Calu3 (cell line): Measurements from ENCODE around the gene PLCG2. TPM values are rescaled to one million over a fixed set of nuclear protein-coding genes. Genes with fewer than 3 reads are reported as not detected.
"Not testable (repeated sequence)": the region's sequence is repeated elsewhere in the genome, so short reads cannot be mapped to it uniquely, and the experiment has no call there.

ENCODE experiments used
- BruUV-seq: library from RNA; stranded (reverse); fragments of 400-500 nt; replicated peaks from 2 replicates; lab custom pipeline; 2021; lab: Mats Ljungman, UMichigan
- CTCF ChIA-PET: fragments of 300-600 bp; sonication (Branson Sonifier 250); formaldehyde crosslinking; loops from one replicate; lab custom pipeline; 2022; ENCODE audit warnings: antibody characterized with exemption; lab: Charles Lee
- DNase-seq: peaks from one replicate; pipeline ENCODE4 v3.0.0; 2022
- H3K27ac Mint-ChIP-seq: one replicate; pipeline ENCODE4 v1.8.0; 2022; ENCODE audit warnings: mixed read lengths; ENCODE audit not compliant: unreplicated experiment
- H3K27me3 Mint-ChIP-seq: one replicate; pipeline ENCODE4 v1.8.0; 2022; ENCODE audit warnings: mixed read lengths; ENCODE audit not compliant: unreplicated experiment
- H3K36me3 Mint-ChIP-seq: one replicate; pipeline ENCODE4 v1.8.0; 2022; ENCODE audit warnings: mild to moderate bottlenecking, moderate library complexity, mixed read lengths; ENCODE audit not compliant: insufficient read depth, unreplicated experiment
- H3K4me1 Mint-ChIP-seq: one replicate; pipeline ENCODE4 v1.8.0; 2022; ENCODE audit warnings: mild to moderate bottlenecking, low read depth, mixed read lengths; ENCODE audit not compliant: unreplicated experiment
- H3K4me3 Mint-ChIP-seq: one replicate; pipeline ENCODE4 v1.8.0; 2022; ENCODE audit warnings: mild to moderate bottlenecking, low read depth, moderate library complexity, mixed read lengths; ENCODE audit not compliant: unreplicated experiment
- H3K9me3 Mint-ChIP-seq: one replicate; pipeline ENCODE4 v1.8.0; 2022; ENCODE audit warnings: low read depth, mixed read lengths; ENCODE audit not compliant: unreplicated experiment
- intact Hi-C: fragments of 100-400 bp; cut with micrococcal nuclease; formaldehyde crosslinking; loops from one replicate; pipeline ENCODE4 v1.10.0; 2022; ENCODE audit not compliant: unreplicated experiment
- total RNA-seq: library from RNA; stranded (reverse); gene quantifications from 2 replicates; pipeline ENCODE4 v1.2.3, GENCODE V29; 2022
- TF ChIP-seq, protein P1 (sequence below): fragments of 200-600 bp; IDR thresholded peaks from one replicate; pipeline ENCODE4 v1.8.0; 2022; ENCODE audit warnings: antibody characterized with exemption; ENCODE audit not compliant: unreplicated experiment

The PLCG2 gene
- total RNA-seq, 1 experiment from 2014 or later: 3.4 TPM

GRCh38 chr16:81755915-81756614, 23.0 kb upstream of the PLCG2 start:
- H3K27ac Mint-ChIP-seq: no peak overlapping the region
- TF ChIP-seq, protein P1, sequence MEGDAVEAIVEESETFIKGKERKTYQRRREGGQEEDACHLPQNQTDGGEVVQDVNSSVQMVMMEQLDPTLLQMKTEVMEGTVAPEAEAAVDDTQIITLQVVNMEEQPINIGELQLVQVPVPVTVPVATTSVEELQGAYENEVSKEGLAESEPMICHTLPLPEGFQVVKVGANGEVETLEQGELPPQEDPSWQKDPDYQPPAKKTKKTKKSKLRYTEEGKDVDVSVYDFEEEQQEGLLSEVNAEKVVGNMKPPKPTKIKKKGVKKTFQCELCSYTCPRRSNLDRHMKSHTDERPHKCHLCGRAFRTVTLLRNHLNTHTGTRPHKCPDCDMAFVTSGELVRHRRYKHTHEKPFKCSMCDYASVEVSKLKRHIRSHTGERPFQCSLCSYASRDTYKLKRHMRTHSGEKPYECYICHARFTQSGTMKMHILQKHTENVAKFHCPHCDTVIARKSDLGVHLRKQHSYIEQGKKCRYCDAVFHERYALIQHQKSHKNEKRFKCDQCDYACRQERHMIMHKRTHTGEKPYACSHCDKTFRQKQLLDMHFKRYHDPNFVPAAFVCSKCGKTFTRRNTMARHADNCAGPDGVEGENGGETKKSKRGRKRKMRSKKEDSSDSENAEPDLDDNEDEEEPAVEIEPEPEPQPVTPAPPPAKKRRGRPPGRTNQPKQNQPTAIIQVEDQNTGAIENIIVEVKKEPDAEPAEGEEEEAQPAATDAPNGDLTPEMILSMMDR: no peak
- no peak for DNase-seq
- no TSS peak for BruUV-seq
- no peak overlapping the region for H3K4me3 Mint-ChIP-seq
- intact Hi-C loops: no loop called here
- no peaks in the 10 kb centered on the region for H3K27me3 Mint-ChIP-seq
- CTCF ChIA-PET: interaction anchor here (0.6 to 1.3 kb wide), 3 partner anchors 12 to 709 kb away, joined by 3 to 7 read pairs (median 3); no protein-coding TSS in a partner anchor
- H3K9me3 Mint-ChIP-seq: no peaks in the 10 kb centered on the region
- H3K4me1 Mint-ChIP-seq: peaks cover 22% of the 10 kb centered on the region
- H3K36me3 Mint-ChIP-seq: peaks cover 8% of the 10 kb centered on the region

DNA sequence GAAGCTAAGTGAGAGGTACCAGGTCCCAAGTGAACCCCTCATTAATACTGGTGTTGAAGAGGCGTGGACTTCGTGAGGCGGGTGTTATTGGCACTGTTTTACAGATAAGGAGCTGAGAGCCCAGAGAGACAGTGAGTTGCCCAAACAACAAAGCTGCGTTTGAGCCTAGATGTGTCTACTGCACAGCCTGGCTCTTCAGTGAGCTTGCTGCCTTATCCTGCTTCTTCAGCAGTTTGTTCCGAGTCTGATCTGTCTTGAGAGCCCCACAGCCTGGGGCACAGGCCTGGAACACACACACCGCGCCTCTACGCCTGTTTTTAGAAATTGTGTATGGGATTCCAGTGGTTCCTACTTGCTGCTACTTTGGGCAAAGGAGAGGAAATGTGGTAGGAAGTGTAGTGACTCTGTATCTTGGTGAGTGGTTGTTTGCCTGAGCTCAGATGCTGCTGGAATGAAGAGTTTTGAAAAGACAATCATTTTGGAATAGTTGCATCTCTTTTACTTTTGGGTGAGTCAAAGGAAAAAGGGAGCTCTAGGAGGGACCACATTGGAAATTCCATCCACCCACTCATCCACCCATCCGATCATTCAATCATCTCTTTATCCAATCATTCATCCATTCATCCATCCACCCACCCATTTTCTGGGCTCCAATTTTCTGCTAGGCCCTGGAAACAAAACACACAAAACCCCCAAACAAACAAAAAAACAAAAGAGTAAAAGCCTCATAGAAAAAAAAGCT, 22.3 kb upstream of the PLCG2 start:
- Mint-ChIP-seq H3K27me3 (no peaks in the 10 kb centered on the region), H3K4me3 (no peak overlapping the region), H3K4me1 (peaks cover 22% of the 10 kb centered on the region), H3K36me3 (peaks cover 8% of the 10 kb centered on the region), H3K27ac (no peak overlapping the region), H3K9me3 (no peaks in the 10 kb centered on the region)
- intact Hi-C loops: no loop called here
- CTCF ChIA-PET: interaction anchor here (0.6 to 1.3 kb wide), 2 partner anchors 11 to 709 kb away, joined by 3 to 7 read pairs; no protein-coding TSS in a partner anchor
- BruUV-seq: no TSS peak
- DNase-seq: no peak
- TF ChIP-seq, protein P1: no peak

GRCh38 chr16:81758376-81758775, 20.7 kb upstream of the PLCG2 start:
- Mint-ChIP-seq H3K4me1 (peaks cover 22% of the 10 kb centered on the region), H3K9me3 (no peaks in the 10 kb centered on the region), H3K27ac (peak overlapping the region; percentile 56), H3K27me3 (no peaks in the 10 kb centered on the region), H3K4me3 (no peak overlapping the region), H3K36me3 (peaks cover 8% of the 10 kb centered on the region)
- peak; percentile 32 for DNase-seq
- no TSS peak for BruUV-seq
- TF ChIP-seq, protein P1: no peak
- CTCF ChIA-PET: interaction anchor here (0.7 to 1.0 kb wide), 4 partner anchors 10 to 839 kb away, joined by 3 to 6 read pairs (median 4); no protein-coding TSS in a partner anchor
- intact Hi-C loops: no loop called here

DNA sequence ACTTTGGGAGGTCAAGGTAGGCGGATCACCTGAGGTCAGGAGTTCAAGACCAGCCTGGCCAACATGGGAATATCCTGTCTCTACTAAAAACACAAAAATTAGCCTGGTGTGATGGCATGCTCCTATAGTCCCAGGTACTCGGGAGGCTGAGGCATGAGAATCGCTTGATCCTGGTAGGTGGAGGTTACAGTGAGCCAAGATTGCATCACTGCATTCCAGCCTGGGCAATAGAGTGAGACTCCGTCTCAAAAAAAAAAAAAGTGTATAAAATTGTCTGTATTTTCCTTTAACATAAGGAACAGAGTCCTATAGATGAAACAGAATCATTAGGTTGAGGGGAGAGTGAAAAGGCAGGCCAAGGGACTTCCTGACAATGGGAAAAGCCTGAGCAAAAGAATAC, 16.8 kb upstream of the PLCG2 start:
- CTCF ChIA-PET: interaction anchor here (1.6 kb wide), 1 partner anchor 46 kb away, joined by 3 read pairs; no protein-coding TSS in a partner anchor
- H3K27me3 Mint-ChIP-seq: peaks cover 35% of the 10 kb centered on the region
- peaks cover 24% of the 10 kb centered on the region for H3K4me1 Mint-ChIP-seq
- H3K27ac Mint-ChIP-seq, H3K9me3 Mint-ChIP-seq, intact Hi-C loops, DNase-seq, BruUV-seq, H3K4me3 Mint-ChIP-seq, H3K36me3 Mint-ChIP-seq: not testable (repeated sequence)
